Activated T-helper 1 cell treated with anti-CD3 and anti-CD28 coated beads, Interleukin-2, amount 50 U/mL, for 16 hours (primary cell): Measurements from ENCODE around the gene MAML1.
"Not testable (repeated sequence)": the region's sequence is repeated elsewhere in the genome, so short reads cannot be mapped to it uniquely, and the experiment has no call there.

ENCODE experiments used
- DNase-seq, 2 donors: peaks; one replicate each; pipeline ENCODE4 v3.0.0-alpha.2; 2020; ENCODE audit warnings: low read depth in 1 of 2, low spot score in 1 of 2

The MAML1 gene

GRCh38 chr5:179768326-179769085, 35.9 kb downstream of the MAML1 start:
- DNase-seq: no peak

DNA sequence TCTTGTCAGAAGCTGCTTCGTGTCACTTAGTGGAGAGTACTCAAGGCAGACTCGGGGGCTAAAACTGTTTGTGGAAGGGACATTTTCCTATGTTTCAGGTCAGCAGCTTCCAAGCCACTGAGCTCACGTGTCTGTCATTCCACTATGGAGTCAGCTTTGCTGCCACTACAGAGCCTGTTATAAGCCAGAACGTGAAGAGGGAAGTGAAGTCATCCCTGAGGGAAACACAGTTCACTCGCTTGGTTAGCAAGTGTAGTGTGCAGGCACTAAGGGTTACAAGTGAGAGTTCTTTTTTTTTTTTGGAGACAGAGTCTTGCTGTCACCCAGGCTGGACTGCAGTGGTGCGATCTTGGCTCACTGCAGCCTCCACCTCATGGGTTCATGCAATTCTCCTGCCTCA, 36.6 kb downstream of the MAML1 start:
- no peak for DNase-seq

DNA sequence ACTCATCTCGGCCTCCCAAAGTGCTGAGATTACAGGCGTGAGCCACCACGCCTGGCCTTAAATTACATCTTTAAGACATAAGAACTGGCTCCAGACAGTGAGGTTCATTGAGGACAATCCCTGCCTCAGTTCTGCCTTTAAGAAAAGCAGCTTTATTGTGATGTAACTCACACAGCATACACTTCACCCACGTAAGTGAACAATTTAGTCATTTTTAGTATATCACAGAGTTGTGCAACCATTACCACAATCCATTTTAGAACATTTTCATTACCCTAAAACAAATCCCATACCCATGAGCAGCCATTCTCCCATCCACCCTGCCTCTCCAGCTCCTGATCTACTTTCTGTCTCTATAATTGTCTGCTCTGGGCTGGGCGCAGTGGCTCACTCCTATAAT, 37.2 kb downstream of the MAML1 start:
- DNase-seq: no peak

DNA sequence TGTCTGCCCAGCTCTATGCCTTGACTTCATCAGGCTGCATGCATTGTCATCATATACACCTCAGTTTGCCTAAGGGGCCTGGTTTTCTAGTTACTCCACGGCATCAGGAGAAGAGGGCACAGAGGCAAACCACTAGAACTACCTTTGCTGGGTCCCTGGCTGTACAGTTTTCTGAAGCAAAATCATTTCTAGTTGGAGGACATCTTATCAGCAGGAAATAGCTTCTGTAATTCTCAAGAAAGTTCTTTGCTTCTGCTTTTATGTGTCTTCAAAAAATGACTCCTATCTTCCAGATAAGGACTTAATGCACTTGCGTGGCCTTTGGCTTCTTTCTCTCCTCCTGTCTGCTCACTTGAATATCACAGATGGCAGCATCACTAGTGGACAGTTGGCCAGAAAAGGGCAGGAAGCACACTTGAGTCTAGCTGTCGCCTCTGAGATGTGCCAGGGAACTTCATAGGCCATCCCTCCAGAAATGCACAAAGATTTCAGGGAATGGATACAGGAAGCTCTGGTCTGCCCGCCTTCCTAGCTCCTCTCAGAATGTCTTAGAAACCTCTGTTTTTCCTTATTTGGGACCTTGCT, 38.8 kb downstream of the MAML1 start:
- DNase-seq: no peak

DNA sequence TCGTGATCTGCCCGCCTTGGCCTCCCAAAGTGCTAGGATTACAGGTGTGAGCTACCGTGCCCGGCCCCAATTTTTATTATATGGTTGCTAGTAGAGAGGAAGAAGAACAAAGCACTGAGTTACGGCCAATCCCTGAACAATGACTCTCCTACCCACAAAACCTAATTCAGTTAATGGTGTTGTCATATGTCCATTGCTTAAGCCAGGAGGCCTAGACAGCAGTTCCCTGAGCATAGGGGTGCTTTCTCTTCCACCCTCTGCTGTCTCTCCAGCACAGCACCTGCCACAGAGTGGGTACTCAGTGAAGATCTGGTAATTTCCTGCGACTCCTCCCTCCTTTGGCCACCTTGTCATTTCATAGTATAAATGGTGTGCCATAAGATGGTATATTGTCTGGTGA, 39.7 kb downstream of the MAML1 start:
- no peak for DNase-seq

DNA sequence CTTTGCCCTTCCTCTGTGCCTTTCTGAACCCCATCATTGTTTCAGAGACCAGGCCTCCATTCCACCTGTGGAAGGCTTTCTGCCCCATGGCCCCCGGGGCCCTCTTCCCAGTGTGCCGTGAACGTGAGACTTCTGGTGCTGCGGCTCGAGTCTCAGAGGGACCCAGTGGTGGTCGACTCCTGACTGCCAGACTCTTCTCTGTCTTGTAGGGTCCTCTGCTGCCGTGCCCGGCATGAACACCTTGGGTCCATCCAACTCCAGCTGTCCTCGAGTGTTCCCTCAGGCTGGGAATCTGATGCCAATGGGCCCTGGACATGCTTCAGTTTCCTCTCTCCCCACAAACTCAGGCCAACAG, 41.0 kb downstream of the MAML1 start:
- no peak for DNase-seq

DNA sequence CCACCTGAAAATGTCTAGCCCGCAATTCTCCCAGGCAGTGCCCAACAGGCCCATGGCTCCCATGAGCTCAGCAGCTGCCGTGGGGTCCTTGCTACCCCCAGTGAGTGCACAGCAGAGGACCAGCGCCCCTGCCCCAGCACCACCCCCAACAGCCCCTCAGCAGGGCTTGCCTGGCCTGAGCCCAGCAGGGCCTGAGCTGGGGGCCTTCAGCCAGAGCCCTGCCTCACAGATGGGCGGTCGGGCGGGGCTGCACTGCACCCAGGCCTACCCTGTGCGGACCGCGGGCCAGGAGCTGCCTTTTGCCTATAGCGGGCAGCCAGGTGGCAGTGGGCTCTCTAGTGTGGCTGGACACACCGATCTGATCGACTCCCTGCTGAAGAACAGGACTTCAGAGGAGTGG, 41.8 kb downstream of the MAML1 start:
- no peak for DNase-seq

GRCh38 chr5:179776411-179776938, 43.9 kb downstream of the MAML1 start:
- DNase-seq: no peak

DNA sequence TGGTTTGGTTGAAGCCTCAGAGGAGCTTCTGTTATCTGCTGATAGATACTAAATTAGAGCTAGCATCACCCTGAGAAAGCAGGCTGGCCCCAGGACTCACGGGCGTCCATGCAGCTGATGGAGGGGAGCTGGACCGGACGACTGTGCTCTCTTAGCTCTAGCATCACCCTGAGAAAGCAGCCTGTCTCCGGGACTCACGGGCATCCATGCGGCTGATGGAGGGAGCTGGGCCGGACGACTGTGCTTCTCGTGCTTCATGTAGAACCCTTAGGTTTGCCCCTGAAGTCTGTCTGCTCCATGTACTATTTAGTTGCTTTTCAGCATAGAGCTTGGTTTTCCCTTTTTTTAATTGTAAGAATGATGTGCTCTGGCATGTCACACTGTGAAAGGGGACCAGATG, 44.8 kb downstream of the MAML1 start:
- DNase-seq: no peak

- DNase-seq: no peak
Observed at GRCh38 chr5:179777909-179778308, 45.3 kb downstream of the MAML1 start.

DNA sequence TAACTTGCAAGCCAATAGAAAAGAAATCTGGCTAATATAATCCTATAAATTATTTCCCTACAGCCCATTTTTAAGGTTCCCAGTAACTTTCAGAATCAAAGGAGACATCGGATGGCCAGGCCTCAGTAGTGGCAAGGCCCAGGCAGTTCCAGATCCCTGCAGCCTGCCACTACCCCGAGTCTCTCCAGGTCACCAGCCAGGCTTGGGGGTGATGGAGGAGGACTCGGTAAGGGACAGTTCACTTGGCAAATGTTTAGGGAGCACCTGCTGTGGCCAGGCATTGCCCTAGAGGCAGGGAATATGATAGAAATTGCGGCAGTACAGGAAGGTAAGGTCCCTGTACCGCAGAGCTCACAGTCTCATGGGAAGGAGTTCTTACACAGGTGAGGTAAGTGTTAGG, 46.0 kb downstream of the MAML1 start:
- no peak for DNase-seq

- DNase-seq: no peak
Observed at GRCh38 chr5:179779826-179780225, 47.2 kb downstream of the MAML1 start.

DNA sequence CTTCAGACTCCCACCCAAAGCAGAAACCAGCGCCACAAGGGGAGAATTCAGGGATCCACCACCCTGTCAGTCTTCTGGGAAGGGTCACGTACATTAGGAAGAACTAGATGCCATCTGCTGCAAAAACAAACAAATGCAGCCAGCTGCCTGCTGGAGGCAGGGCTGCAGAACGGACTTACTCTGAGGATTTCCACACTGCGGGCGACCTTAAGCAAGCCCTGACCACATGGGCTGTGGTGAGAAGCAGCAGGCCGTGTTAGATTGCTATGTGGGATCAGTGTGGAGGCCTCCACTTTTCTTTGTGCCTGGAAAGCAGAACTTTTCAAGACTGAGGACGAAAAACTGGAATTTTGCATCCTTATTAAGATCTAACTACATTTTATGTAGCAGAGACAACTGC, 47.7 kb downstream of the MAML1 start:
- no peak for DNase-seq

GRCh38 chr5:179781846-179782245, 49.2 kb downstream of the MAML1 start:
- no peak for DNase-seq

GRCh38 chr5:179783128-179783527, 50.5 kb downstream of the MAML1 start:
- no peak for DNase-seq

- no peak for DNase-seq
Observed at GRCh38 chr5:179786861-179787260, 54.2 kb downstream of the MAML1 start.

DNA sequence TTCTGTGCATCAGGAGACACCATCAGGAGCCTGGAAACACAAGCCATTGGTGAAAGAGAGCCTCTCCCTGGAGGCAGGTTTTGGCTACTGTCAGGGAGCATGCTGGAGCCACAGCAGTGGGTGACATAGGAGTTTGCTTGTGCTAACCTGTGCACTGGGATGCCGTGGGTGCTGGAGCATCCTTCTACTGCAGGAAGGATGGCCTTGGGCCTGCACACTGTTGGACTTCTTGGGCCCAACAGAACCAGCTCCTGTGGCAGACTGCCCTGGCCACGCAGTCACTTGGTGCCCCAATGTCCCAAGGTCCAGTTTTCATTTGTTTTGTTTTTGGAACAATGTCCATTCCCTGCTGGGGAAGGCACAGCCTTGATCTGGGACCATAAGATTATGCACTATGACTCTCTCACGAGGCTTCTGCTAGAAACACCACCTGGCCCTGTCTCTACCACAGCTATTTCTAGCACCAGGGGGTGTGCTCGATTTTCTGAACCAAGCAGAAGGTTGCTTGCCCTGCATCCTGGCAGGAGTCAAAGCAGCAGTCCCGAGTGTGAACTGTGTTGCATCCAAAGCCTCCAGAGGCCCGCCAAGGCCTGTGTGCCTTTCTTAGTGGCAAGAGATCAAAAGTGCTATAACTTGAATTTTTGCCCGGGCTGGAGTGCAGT, 55.7 kb downstream of the MAML1 start:
- DNase-seq: no peak

DNA sequence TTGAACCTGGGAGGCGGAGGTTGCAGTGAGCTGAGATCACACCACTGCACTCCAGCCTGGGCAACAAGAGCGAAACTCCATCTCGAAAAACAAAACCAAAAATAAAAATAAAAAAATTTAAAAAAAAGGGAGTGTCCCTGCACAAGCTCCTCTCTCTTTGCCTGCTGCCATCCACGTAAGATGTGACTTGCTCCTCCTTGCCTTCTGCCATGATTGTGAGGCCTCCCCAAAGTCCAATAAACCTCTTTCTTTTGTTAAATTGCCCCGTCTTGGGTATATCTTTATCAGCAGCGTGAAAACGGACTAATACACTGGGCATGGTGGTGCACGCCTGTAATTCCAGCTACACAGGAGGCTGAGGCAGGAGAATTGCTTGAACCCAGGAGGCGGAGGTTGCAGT, 56.7 kb downstream of the MAML1 start:
- DNase-seq: not testable (repeated sequence)

DNA sequence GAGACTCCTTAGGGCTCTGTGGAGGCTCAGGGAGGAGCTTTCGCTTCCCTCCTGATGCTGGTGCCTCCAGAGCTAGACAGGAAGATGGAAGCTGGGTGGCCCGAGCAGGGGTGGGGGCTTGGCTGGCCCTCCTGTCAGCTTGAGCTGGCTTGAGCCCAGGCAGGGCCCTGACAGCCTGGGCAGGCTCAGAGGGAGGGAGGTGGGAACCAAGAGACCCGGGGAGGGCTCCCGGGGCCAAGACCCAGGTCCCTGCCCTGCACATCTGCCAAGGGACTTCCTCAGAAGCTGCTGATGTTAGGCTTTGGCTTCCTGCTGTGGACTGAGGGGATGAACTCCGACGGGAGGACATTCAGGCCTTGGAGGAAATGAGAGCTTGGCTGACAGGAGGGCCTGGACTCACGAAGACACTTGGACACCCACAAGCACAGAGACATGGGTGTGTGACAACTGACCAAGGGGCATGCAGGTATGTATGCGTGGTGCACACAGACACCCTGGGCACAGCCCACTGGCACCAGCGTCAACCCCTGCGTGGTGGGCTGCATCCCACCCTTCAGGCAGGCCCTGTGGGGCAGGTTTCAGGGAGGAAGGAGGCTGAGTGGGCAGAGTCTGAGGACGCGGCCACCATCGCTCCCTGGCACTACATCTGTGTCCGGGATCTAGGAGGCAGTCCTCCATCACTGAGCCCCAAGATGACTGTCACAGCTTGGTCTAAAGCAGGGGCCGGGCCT, 59.4 kb downstream of the MAML1 start:
- DNase-seq: no peak

- no peak for DNase-seq
Observed at GRCh38 chr5:179792612-179793467, 60.2 kb downstream of the MAML1 start.
